Esophagus squamous epithelium (tissue), 5 donors: ENCODE data around the gene SULT1A2. TPM values are rescaled to one million over a fixed set of nuclear protein-coding genes. Genes with fewer than 3 reads are reported as not detected.

Experiments used
- DNase-seq: peaks from one replicate; lab custom pipeline; 2025; lab: John Stamatoyannopoulos, UW
- H3K27ac ChIP-seq, 4 donors: fragments of 200-600 bp; sonication (generic); one replicate each; pipeline ENCODE4 v1.5.1; 2016 to 2019; ENCODE audit warnings: mild to moderate bottlenecking in 1 of 4
- H3K27me3 ChIP-seq, 4 donors: fragments of 200-600 bp; sonication (generic); 1 replicate in 3 of 4; 2 replicates in 1 of 4; pipeline versions ENCODE4 v1.5.1 to v1.6.0; 2017 to 2021; ENCODE audit warnings: antibody characterized with exemption in 1 of 4
- H3K36me3 ChIP-seq, 3 donors: fragments of 200-600 bp; sonication (generic); one replicate each; pipeline ENCODE4 v1.5.1; 2016 to 2019
- H3K4me1 ChIP-seq, 3 donors: fragments of 200-600 bp; sonication (generic); one replicate each; pipeline ENCODE4 v1.5.1; 2017 to 2019
- H3K4me3 ChIP-seq, 4 donors: fragments of 200-600 bp; sonication (generic); 1 replicate in 3 of 4; 2 replicates in 1 of 4; pipeline ENCODE4 v1.5.1; 2016 to 2019; ENCODE audit warnings: mild to moderate bottlenecking in 2 of 4, moderate library complexity in 1 of 4
- H3K9me3 ChIP-seq, 3 donors: fragments of 200-600 bp; sonication (generic); one replicate each; pipeline ENCODE4 v1.5.1; 2016 to 2019
- CTCF ChIP-seq, 6 experiments: fragments of 450-650 bp in 4 of 6; fragments of 200-600 bp in 2 of 6; sonication (generic) in 2 of 6; IDR thresholded peaks; one replicate each; pipeline ENCODE4 v1.5.1; 2016 to 2019; ENCODE audit warnings: antibody characterized with exemption in 6 of 6, mild to moderate bottlenecking in 4 of 6, moderate library complexity in 4 of 6
- POLR2A ChIP-seq, 4 donors: fragments of 450-650 bp; IDR thresholded peaks; one replicate each; pipeline ENCODE4 v1.6.1; 2017; ENCODE audit warnings: antibody characterized with exemption in 4 of 4, mild to moderate bottlenecking in 4 of 4, moderate library complexity in 3 of 4
- WGBS, 2 donors: methylation state at CpG; one replicate each; pipeline ENCODE4 v1.1.5; 2018; 5-methylcytosine and 5-hydroxymethylcytosine counted together
- intact Hi-C: fragments of 100-400 bp; cut with DNase I; formaldehyde crosslinking; loops from one replicate; pipeline ENCODE4 v1.15.0; 2022
- total RNA-seq, 4 donors: library from RNA; depleted of rRNA; stranded (reverse); fragments of >200 nt; gene quantifications; one replicate each; pipeline ENCODE4 v1.1.0, GENCODE V29; 2016
- donor health status: DM: yes; HTN: yes; CAD: no.

Gene SULT1A2
- total RNA-seq, 4 donors from 2014 or later, result 0.26 to 0.49 (median 0.38) TPM; not detected in 1

DNA sequence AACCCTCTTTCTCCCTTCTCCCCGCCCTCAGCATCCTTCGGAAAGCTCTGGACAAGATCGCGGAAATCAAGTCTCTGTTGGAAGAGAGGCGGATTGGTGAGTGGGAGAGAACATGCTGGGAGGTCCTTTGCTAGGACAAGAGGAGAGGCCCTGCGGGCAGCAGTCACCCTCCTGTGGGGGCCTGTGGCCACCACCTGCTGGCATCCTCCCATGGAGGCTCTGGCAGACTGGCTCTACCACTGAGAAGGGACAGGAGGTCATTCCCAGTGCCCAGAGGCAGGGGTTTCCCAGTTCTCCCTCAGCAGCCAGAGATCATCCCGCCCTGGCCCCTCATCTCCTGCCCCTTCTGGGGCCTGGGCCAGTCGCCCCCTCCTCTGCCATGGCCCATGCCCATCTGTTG, 7.8 kb downstream of the SULT1A2 start:
- WGBS, 2 donors, result 93% methylated on average over 6 of the region's 8 CpGs
- TF ChIP-seq CTCF (IDR thresholded peaks at IDR 0.05), result no peak
- no peak for TF ChIP-seq POLR2A (IDR thresholded peaks at IDR 0.05)

DNA sequence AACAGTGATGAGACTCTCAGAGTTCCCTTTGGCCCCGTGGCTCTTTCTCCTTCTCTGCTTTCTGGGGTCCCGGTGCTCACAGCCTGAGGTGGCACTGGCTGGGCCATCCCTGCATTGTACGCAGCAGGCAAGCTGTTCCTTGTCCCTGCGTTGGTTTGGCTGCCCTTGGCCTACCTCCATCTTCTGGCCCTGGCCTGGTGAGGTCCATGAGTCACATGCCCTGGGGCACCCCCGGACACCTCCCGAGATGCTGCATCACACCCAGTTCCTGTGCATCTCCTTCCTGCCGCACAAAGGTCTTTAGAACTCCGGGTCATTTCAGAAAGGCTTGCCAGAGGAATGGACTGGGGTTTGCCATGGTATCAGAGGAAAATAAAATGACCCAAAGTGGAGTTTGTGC, 9.5 kb downstream of the SULT1A2 start:
- H3K4me1 ChIP-seq, result no peaks in the 10 kb centered on the region
- peaks cover 15 to 100% (median 27%) of the 10 kb centered on the region in 3 donors for H3K36me3 ChIP-seq
- no peak overlapping the region for H3K4me3 ChIP-seq
- H3K27ac ChIP-seq, result no peak overlapping the region
- H3K9me3 ChIP-seq, result no peaks in the 10 kb centered on the region
- no peaks in the 10 kb centered on the region for H3K27me3 ChIP-seq
- intact Hi-C loops, result no loop called here
- TF ChIP-seq CTCF (IDR thresholded peaks at IDR 0.05) (no peak), POLR2A (IDR thresholded peaks at IDR 0.05) (no peak)
- no peak for DNase-seq
- 61 to 71% methylated on average over 7 to 8 of the region's 8 CpGs for WGBS, 2 donors

More for the DNA sequence above, 7.8 kb downstream of the SULT1A2 start:
- H3K4me3 ChIP-seq, result no peak overlapping the region
- H3K9me3 ChIP-seq, result no peaks in the 10 kb centered on the region
- H3K27ac ChIP-seq, result no peak overlapping the region
- intact Hi-C loops, result no loop called here
- no peaks in the 10 kb centered on the region for H3K4me1 ChIP-seq
- peaks cover 15 to 90% (median 27%) of the 10 kb centered on the region in 3 donors for H3K36me3 ChIP-seq
- DNase-seq, result no peak
- no peaks in the 10 kb centered on the region for H3K27me3 ChIP-seq

GRCh38 chr16:28586466-28586865, 10.4 kb downstream of the SULT1A2 start:
- Histone ChIP-seq H3K27me3 (no peaks in the 10 kb centered on the region), H3K36me3 (peaks cover 15 to 100% (median 34%) of the 10 kb centered on the region in 3 donors), H3K27ac (no peak overlapping the region), H3K4me3 (no peak overlapping the region), H3K4me1 (no peaks in the 10 kb centered on the region), H3K9me3 (no peaks in the 10 kb centered on the region)
- DNase-seq, result no peak
- WGBS, 2 donors, result 86 to 91% methylated on average over 3 of the region's 3 CpGs
- TF ChIP-seq POLR2A (IDR thresholded peaks at IDR 0.05) (no peak), CTCF (IDR thresholded peaks at IDR 0.05) (no peak)
- intact Hi-C loops, result no loop called here

GRCh38 chr16:28585674-28586073, 11.2 kb downstream of the SULT1A2 start:
- WGBS, 2 donors, result 91 to 95% methylated on average over 8 to 9 of the region's 11 CpGs
- TF ChIP-seq CTCF (IDR thresholded peaks at IDR 0.05), result no peak
- no peak for TF ChIP-seq POLR2A (IDR thresholded peaks at IDR 0.05)

GRCh38 chr16:28580726-28581315, 16.0 kb downstream of the SULT1A2 start:
- Histone ChIP-seq H3K27ac (no peak overlapping the region), H3K4me1 (no peaks in the 10 kb centered on the region), H3K4me3 (no peak overlapping the region), H3K36me3 (peaks cover 0 to 57% (median 15%) of the 10 kb centered on the region in 3 donors), H3K9me3 (no peaks in the 10 kb centered on the region), H3K27me3 (no peaks in the 10 kb centered on the region)
- 97 to 98% methylated on average over 13 to 15 of the region's 15 CpGs for WGBS, 2 donors
- no peak for DNase-seq
- TF ChIP-seq POLR2A (IDR thresholded peaks at IDR 0.05) (no peak), CTCF (IDR thresholded peaks at IDR 0.05) (no peak)
- intact Hi-C loops, result no loop called here

More at GRCh38 chr16:28585674-28586073, 11.2 kb downstream of the SULT1A2 start:
- Histone ChIP-seq H3K4me1 (no peaks in the 10 kb centered on the region), H3K36me3 (peaks cover 10 to 100% (median 29%) of the 10 kb centered on the region in 3 donors), H3K27ac (no peak overlapping the region), H3K9me3 (no peaks in the 10 kb centered on the region), H3K4me3 (no peak overlapping the region), H3K27me3 (no peaks in the 10 kb centered on the region)
- DNase-seq, result no peak
- intact Hi-C loops, result no loop called here
